GM21576 (cell line): Measurements from ENCODE around the gene PMFBP1.

Experiments
- ATAC-seq: cut with Tn5 transposase; IDR thresholded peaks from one replicate; pipeline ENCODE4 v1.9.1; 2021; ENCODE audit warnings: mild to moderate bottlenecking, moderate library complexity; ENCODE audit not compliant: unreplicated experiment

PMFBP1 gene

GRCh38 chr16:72172105-72173034, at the start of gene PMFBP1:
TSS of gene PMFBP1 (minus strand) at chr16:72172155. CDS start at chr16:72171208, 947 bp downstream.
- peak; percentile 98 for ATAC-seq

- no peak for ATAC-seq
Measured at GRCh38 chr16:72221630-72222024, 49.7 kb upstream of the PMFBP1 start.

DNA sequence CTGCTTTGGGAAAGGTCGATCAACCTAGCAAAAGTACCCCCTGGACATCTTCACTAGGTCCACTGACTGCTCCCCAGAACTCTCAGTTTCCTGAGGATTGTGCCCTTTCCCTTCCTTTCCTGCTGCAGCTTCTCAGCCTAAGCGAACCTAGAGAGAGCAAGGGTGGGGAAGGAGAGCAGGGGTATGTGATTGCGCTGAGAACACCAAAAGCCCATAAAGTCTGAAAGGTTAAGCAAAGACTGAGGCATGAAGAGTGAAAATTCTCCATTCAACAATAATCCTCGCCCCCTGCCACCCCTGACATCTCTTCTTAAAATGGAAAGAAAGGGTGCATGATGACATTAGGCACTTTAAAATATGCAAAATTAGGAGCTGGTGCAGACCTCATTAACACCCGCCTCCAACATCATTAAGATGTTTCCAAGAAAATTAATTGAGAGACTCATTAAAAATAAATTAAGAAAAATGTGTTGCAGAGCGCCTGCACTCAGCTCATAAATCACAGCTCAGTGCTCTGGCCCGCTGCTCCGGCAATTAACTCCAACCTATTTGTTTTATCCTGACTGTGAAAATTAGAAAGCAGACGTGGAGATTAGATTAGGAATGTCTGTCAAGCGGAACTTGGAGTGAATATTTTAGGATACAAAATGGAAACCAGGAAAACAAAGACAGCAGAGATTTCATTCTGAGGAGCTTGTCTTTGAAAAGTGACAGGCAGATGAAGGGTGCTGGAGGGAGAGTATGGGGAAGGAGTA, 49.1 kb upstream of the PMFBP1 start:
- no peak for ATAC-seq

- no peak for ATAC-seq
Measured at GRCh38 chr16:72219282-72219681, 47.3 kb upstream of the PMFBP1 start.

GRCh38 chr16:72216767-72217166, 44.8 kb upstream of the PMFBP1 start:
- ATAC-seq: no peak

- no peak for ATAC-seq
Measured at GRCh38 chr16:72214821-72215220, 42.9 kb upstream of the PMFBP1 start.

DNA sequence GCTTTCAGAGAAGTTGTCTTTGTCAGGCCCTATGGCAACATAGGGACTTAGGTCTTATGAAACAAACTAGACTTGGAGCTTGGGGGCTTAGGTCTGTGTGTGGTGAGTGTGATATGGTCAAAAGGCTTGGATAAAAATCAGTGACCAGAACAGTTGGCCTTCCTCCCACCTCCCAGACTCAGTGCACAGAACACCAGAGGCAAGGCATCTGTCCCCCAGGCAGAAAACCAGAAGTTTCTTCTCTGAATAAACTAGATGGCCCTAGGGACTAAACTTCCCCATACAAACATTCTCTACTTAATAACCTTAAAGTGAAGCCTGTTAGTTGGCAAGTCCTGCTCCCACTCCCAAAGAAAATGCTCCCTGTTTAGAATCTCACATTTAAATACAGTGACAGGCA, 39.2 kb upstream of the PMFBP1 start:
- no peak for ATAC-seq

DNA sequence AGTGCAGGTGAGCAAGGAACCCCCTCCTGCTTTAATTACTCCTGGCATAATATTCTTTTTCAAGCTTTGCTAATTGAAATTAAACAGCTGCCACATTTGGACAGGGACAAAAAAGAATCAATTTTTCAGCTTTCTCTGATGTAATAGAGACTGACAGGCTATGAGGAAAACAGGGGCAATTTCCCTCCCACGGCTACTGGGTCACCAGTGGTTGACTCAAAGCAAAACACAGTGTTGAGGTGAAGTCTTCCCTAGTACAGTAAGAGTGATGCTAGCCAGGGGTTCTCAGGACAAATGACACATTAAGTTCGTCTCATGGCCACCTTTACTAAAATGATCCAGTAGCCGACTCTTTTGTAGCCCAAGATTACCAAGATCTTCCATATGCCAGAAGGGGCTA, 38.6 kb upstream of the PMFBP1 start:
- no peak for ATAC-seq

DNA sequence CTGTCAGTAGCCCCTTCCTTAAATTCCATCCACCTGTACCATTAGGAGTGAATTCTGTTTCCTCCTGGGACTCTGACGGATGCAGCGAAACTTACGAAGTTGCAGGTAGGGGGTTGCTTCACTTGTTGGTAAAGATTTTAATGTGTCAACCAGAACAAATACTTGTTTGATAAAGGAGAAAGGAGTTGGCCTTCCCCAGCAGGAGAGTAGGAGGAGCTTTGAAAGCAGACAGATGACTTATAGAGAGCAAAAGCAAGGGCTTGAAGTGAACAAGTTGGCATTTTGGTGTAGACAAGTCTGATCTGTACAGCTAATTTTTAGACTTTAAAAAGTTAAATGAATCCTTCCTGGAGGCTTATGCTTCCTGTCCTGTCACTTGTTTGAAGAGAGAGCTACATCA, 38.1 kb upstream of the PMFBP1 start:
- no peak for ATAC-seq

- no peak for ATAC-seq
Measured at GRCh38 chr16:72206299-72206698, 34.3 kb upstream of the PMFBP1 start.

GRCh38 chr16:72203401-72203800, 31.4 kb upstream of the PMFBP1 start:
- ATAC-seq: peak; percentile 80

DNA sequence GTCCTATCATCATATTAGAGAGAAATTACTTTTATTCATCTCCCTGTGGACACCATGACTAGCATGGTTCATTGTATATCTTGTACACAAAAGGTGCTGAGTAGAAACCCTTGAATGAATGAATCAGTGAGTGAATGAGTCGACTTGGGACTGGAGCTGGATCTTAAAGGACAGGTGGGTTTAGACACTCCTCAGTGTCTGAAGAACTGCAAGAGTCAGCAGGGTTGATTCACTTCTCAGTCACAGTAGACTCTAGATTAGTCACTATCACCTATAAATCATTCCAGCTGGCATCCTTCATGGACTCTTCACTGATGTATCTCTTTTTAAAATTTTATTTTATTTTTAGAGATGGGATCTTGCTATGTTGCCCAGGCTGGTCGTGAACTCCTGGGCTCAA, 30.1 kb upstream of the PMFBP1 start:
- no peak for ATAC-seq

DNA sequence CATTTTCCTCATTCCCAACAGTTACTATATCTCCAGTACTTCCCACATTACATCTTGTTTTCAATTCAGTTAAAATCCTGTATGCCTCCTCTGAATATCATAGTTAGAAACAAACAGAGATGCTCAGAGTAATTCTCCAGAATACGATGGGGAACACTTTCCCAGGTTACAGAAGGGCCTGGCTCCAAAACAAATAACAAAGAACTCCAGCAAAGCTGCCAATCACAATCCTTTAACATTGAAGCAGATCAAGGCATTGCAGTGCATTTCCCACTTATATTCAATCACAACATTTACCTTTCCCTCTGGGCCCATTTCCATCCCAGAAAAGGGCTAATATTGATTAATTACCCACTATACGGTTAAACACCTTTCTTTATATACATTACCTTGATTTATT, 29.4 kb upstream of the PMFBP1 start:
- no peak for ATAC-seq

DNA sequence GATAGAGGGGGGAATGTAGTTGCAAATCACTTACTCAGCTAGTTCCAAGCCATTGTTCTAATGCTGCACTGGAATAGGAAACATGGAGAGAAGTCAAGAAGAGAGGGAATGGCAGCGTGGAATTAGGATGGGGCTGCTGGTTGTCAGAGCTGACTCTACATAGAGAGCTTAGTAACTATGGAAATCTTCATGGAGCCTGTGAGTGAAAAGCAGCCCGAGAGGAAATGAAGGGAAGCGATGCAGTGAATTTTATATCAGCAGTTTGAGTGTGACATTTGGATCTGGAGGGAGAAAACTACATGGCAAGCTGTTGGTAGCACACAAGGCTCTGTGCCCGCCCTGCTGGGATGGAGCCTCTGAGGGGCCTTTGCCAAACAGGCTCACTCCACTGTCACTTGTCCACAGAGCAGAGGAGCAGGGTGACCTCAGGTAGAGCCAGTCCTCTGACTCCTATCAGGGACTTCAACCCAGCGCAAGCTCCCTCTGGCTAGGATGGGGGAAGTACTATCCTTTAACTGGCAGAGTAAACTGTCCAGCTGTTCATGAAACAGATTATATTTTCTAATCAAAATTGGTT, 27.9 kb upstream of the PMFBP1 start:
- no peak for ATAC-seq

GRCh38 chr16:72198771-72199201, 26.8 kb upstream of the PMFBP1 start:
- ATAC-seq: no peak

DNA sequence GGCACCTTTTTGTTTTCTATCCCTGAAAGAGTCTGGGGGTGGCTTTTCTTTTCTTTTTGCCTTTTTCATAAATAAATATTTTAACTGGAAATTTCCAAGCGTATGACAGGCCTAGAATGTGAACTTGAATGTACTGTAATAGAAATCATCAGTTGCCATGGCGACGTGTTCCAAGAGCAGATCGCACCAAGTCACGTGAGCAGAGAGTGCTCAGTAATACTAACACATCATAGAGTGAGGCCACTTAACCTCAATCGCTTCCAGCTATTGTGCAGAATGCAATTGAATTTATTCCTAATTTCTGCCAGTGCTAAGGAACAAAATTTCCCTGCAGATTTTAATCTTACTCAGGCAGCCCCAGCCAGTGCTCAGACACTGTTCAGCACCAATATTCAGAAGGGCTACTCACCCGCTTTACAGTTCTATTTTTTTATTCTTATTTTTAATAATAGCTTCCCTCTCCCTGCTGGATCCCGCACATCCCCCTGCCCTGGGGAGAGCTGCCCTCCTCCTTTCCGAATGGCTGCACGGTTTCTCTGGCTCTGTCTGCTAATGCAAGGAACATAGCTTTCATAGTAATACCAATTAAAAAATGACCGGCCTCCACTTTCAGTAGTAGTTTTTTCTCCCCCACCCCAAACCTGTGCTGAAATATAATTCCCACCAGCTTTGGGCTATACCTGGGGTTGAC, 26.2 kb upstream of the PMFBP1 start:
- ATAC-seq: no peak

DNA sequence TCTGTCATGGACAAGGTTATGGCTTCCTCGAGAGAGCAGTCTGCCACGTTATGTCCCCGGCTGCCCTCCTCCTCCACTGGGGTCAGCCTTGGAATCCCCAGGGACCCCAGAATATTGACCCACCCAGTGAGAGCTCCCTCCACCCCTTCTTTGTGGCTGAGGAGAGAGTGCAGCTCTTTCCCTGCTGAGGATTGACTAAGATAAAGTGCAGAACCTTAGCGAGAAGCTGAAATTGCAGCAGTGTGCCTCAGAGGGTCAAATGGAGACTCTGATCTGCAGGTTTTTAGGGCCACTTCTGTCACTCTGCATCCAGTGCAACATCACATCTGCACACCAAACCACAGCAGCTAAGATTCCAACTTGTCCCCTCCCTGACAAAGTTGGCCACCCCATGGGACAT, 25.6 kb upstream of the PMFBP1 start:
- ATAC-seq: no peak

GRCh38 chr16:72195609-72196008, 23.7 kb upstream of the PMFBP1 start:
- no peak for ATAC-seq

DNA sequence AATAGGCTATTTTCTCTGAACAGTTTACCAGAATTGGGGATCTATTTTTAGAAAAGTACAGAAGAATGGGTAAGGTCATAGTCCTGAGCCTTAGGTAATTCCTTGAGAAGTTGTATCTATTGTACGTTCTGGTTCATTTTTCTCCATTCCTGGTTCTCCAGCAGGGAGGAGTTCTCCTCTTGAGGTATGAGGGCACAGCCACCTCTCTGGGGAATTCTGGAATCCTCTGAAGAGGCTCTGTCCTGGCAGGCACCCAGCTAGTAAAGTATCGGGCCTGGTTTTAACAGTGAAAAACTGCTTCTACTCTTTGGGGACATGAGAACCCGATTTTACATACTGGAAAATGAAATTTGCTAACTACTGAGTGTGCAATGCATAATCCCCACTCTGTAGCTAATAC, 19.6 kb upstream of the PMFBP1 start:
- ATAC-seq: no peak

DNA sequence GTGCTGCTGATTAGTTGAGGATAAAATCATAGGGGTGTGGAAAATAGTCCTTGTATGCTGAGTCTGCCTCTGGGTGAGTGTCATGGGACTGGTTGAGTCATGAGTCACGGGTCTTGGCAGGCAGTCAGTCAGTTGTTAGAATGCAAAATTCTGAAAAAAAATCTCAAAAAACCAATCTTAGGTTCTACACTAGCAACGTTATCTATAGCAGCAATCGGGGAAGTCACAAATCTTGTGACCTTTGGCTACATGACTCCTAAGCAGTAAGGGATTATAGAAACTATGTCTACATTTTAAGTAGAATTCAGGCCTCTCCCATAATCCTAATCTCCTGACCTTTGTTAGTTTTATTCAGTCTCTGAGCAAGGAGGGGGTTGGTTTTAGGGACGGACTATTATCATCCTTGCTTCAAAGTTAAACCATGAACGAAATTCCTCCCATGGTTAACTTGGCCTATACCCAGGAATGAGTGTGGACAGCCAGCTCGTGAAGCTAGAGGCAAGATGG, 18.0 kb upstream of the PMFBP1 start:
- ATAC-seq: no peak

DNA sequence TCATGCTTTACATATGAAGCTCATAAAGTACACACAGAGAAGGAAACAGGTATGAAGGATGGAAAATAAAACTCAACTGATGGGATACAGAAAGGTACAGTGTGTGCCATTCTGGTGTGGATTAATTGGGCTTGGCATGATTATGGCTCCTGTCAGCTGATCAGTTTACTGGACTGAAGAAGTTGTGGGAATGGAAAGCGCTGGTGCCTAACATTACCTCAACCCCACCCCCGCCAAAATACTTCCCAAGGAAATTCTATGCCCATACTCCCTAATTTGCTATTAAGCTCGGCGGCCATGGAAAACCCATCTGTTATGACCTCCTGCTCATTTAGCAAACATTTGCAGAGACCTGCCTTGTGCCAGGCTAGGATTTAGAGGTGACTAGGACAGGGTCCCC, 16.6 kb upstream of the PMFBP1 start:
- ATAC-seq: no peak
